Fibroblast of pulmonary artery (primary cell): Measurements from ENCODE around the gene CCNJ.
"Not testable (repeated sequence)": the region's sequence is repeated elsewhere in the genome, so short reads cannot be mapped to it uniquely, and the experiment has no call there.

Experiments used
- DNase-seq: peaks from one replicate; pipeline ENCODE4 v3.0.0-alpha.2; 2010; ENCODE audit warnings: low read depth
- H3K4me3 ChIP-seq: replicated peaks from 2 replicates; pipeline ENCODE4 v1.5.1; 2011; ENCODE audit warnings: low read depth, mild to moderate bottlenecking, control low read depth, low read length, moderate library complexity
- CTCF ChIP-seq: IDR thresholded peaks from 2 replicates; pipeline ENCODE4 v1.5.1; 2011; ENCODE audit warnings: mild to moderate bottlenecking, control low read depth, low read length, inconsistent platforms; ENCODE audit errors: missing control alignments

Gene CCNJ

GRCh38 chr10:96043893-96044715 lies 721 bp downstream of the CCNJ start:
- H3K4me3 ChIP-seq: peak overlapping the region; percentile 83
- peak; percentile 32 for DNase-seq
- TF ChIP-seq CTCF: no peak

- DNase-seq: peak; percentile 65
Observed at GRCh38 chr10:96044736-96045135, 1.4 kb downstream of the CCNJ start.

GRCh38 chr10:96046546-96046945 lies 3.2 kb downstream of the CCNJ start:
- no peak overlapping the region for H3K4me3 ChIP-seq
- DNase-seq: no peak
- no peak for TF ChIP-seq CTCF

More at GRCh38 chr10:96044736-96045135, 1.4 kb downstream of the CCNJ start:
- TF ChIP-seq CTCF: no peak
- H3K4me3 ChIP-seq: peak overlapping the region; percentile 83

- no peak for TF ChIP-seq CTCF
- no peak overlapping the region for H3K4me3 ChIP-seq
- DNase-seq: no peak
Observed at GRCh38 chr10:96047004-96047649, 3.7 kb downstream of the CCNJ start.

GRCh38 chr10:96047925-96048324 lies 4.5 kb downstream of the CCNJ start:
- not testable (repeated sequence) for DNase-seq, H3K4me3 ChIP-seq

- TF ChIP-seq CTCF: no peak
- DNase-seq: no peak
- H3K4me3 ChIP-seq: no peak overlapping the region
Observed at GRCh38 chr10:96049340-96049739, 6.0 kb downstream of the CCNJ start.

- no peak for DNase-seq
- H3K4me3 ChIP-seq: no peak overlapping the region
- no peak for TF ChIP-seq CTCF
Observed at GRCh38 chr10:96053985-96054384, 10.6 kb downstream of the CCNJ start.
